ENCODE data around the gene LRP6. TPM values are rescaled to one million over a fixed set of nuclear protein-coding genes. Genes with fewer than 3 reads are reported as not detected.

Gene LRP6
- total RNA-seq, 2 experiments from 2014 or later = 5.2 to 8.1 TPM

DNA sequence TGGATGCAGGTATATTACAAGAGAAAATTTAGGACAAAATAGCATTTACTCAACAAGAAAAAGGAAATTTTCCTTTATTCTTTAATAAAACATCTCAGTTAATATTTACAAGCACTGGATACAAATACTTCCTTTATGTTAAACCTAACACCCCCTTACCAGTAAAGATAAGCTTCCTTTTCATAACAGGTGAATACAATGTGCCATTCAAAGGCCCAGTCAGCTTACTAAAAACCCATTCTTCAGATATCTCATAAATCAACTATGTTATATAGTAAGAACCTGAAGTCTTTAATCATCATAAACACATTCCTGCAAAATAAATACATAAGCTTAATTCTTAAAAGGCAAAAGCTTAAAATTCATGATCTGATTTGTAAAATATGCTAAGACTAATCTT lies 52.6 kb downstream of the LRP6 start:
- Histone ChIP-seq H2AFZ (ENCODE audit: low read length) (no peak overlapping the region), H3K9me2 (ENCODE audit: insufficient read depth, low read length) (no peaks in the 10 kb centered on the region), H3K9me3 (ENCODE audit: low read length) (no peaks in the 10 kb centered on the region), H3K4me1 (ENCODE audit: insufficient read depth, low read length, poor library complexity, severe bottlenecking) (peaks cover 16% of the 10 kb centered on the region), H3K27ac (ENCODE audit: low read depth, low read length, poor library complexity, severe bottlenecking) (no peak overlapping the region), H3K36me3 (ENCODE audit: insufficient read depth, low read length) (no peaks in the 10 kb centered on the region), H3K4me2 (ENCODE audit: low read length) (no peak overlapping the region), H4K20me1 (ENCODE audit: insufficient read depth, low read length) (no peaks in the 10 kb centered on the region), H3K79me2 (ENCODE audit: insufficient read depth, low read depth, low read length) (no peaks in the 10 kb centered on the region), H3K4me3 (ENCODE audit: low read depth, low read length, poor library complexity, severe bottlenecking) (no peak overlapping the region)
- intact Hi-C loops (cut with micrococcal nuclease; ENCODE audit: unreplicated experiment) = no loop called here
- TF ChIP-seq EZH2phosphoT487 (IDR thresholded peaks at IDR 0.05; ENCODE audit: borderline replicate concordance, low read depth, low read length) = no peak
- TF ChIP-seq, protein P1, sequence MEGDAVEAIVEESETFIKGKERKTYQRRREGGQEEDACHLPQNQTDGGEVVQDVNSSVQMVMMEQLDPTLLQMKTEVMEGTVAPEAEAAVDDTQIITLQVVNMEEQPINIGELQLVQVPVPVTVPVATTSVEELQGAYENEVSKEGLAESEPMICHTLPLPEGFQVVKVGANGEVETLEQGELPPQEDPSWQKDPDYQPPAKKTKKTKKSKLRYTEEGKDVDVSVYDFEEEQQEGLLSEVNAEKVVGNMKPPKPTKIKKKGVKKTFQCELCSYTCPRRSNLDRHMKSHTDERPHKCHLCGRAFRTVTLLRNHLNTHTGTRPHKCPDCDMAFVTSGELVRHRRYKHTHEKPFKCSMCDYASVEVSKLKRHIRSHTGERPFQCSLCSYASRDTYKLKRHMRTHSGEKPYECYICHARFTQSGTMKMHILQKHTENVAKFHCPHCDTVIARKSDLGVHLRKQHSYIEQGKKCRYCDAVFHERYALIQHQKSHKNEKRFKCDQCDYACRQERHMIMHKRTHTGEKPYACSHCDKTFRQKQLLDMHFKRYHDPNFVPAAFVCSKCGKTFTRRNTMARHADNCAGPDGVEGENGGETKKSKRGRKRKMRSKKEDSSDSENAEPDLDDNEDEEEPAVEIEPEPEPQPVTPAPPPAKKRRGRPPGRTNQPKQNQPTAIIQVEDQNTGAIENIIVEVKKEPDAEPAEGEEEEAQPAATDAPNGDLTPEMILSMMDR (conservative IDR thresholded peaks at IDR 0.05; ENCODE audit: low read length) = no peak
- DNase-seq (ENCODE audit: low spot score) = no peak
- BruUV-seq (replicated peaks) = no TSS peak
- POLR2A ChIA-PET = interaction anchor here (0.6 to 0.7 kb wide), 2 partner anchors 14 to 53 kb away, joined by 3 read pairs; no protein-coding TSS in a partner anchor
- CTCF ChIA-PET (ENCODE audit: unreplicated experiment) = no interaction called here

DNA sequence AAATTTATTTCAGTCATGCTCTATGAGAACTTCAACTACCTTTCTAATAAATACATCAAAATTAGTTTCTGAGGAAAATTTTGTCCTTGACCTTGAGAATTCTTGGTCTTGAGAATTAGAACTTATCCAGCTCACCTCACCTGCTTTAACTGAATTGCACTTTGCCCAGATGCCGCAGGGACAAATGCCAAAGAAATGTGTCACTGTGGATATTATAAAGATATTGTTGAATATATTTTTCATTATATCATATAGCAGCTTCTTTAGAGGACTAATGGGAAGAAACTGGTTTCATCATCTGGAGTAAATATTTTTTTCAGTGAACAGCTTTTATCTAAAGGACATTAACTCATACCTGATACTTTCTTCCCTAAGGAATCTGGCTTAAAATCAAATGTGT lies 54.1 kb downstream of the LRP6 start:
- H3K36me3 ChIP-seq (ENCODE audit: insufficient read depth, low read length) = no peaks in the 10 kb centered on the region
- peaks cover 16% of the 10 kb centered on the region for H3K4me1 ChIP-seq (ENCODE audit: insufficient read depth, low read length, poor library complexity, severe bottlenecking)
- POLR2A ChIA-PET = interaction anchor here (0.5 kb wide), 2 partner anchors 623 to 1713 kb away, joined by 3 to 4 read pairs; no protein-coding TSS in a partner anchor
- H3K4me3 ChIP-seq (ENCODE audit: low read depth, low read length, poor library complexity, severe bottlenecking) = no peak overlapping the region
- no peak overlapping the region for H3K4me2 ChIP-seq (ENCODE audit: low read length)
- DNase-seq (ENCODE audit: low spot score) = no peak
- BruUV-seq (replicated peaks) = no TSS peak
- intact Hi-C loops (cut with micrococcal nuclease; ENCODE audit: unreplicated experiment) = no loop called here
- H3K79me2 ChIP-seq (ENCODE audit: insufficient read depth, low read depth, low read length) = no peaks in the 10 kb centered on the region
- CTCF ChIA-PET (ENCODE audit: unreplicated experiment) = no interaction called here
- no peaks in the 10 kb centered on the region for H3K9me2 ChIP-seq (ENCODE audit: insufficient read depth, low read length)
- no peaks in the 10 kb centered on the region for H4K20me1 ChIP-seq (ENCODE audit: insufficient read depth, low read length)
- TF ChIP-seq, protein P1 (conservative IDR thresholded peaks at IDR 0.05; ENCODE audit: low read length) = no peak
- TF ChIP-seq EZH2phosphoT487 (IDR thresholded peaks at IDR 0.05; ENCODE audit: borderline replicate concordance, low read depth, low read length) = no peak
- H2AFZ ChIP-seq (ENCODE audit: low read length) = no peak overlapping the region
- no peaks in the 10 kb centered on the region for H3K9me3 ChIP-seq (ENCODE audit: low read length)
- no peak overlapping the region for H3K27ac ChIP-seq (ENCODE audit: low read depth, low read length, poor library complexity, severe bottlenecking)

DNA sequence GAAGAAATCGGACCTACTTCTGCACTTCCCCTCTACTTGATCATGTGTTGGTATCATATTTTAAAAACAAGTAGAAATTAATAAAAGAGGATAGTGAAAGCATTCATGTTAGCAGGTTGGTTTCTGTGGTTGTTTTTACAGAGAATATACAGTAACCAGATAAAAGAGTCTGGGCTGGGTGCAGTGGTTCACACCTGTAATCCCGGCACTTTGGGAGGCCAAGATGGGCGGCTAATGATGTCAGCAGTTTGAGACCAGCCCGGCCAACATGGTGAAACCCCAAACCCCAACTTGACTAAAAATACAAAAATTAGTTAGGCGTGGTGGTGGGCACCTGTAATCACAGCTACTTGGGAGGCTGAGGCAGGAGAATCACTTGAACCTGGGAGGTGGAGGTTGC lies 55.9 kb downstream of the LRP6 start:
- Histone ChIP-seq H3K36me3 (ENCODE audit: insufficient read depth, low read length) (no peaks in the 10 kb centered on the region), H2AFZ (ENCODE audit: low read length) (no peak overlapping the region), H3K4me1 (ENCODE audit: insufficient read depth, low read length, poor library complexity, severe bottlenecking) (peaks cover 11% of the 10 kb centered on the region), H4K20me1 (ENCODE audit: insufficient read depth, low read length) (no peaks in the 10 kb centered on the region), H3K79me2 (ENCODE audit: insufficient read depth, low read depth, low read length) (no peaks in the 10 kb centered on the region), H3K27ac (ENCODE audit: low read depth, low read length, poor library complexity, severe bottlenecking) (no peak overlapping the region), H3K9me3 (ENCODE audit: low read length) (no peaks in the 10 kb centered on the region), H3K9me2 (ENCODE audit: insufficient read depth, low read length) (no peaks in the 10 kb centered on the region), H3K4me2 (ENCODE audit: low read length) (no peak overlapping the region), H3K4me3 (ENCODE audit: low read depth, low read length, poor library complexity, severe bottlenecking) (no peak overlapping the region)
- DNase-seq (ENCODE audit: low spot score) = no peak
- TF ChIP-seq, protein P1 (conservative IDR thresholded peaks at IDR 0.05; ENCODE audit: low read length) = no peak
- no peak for TF ChIP-seq EZH2phosphoT487 (IDR thresholded peaks at IDR 0.05; ENCODE audit: borderline replicate concordance, low read depth, low read length)
- POLR2A ChIA-PET = no interaction called here
- intact Hi-C loops (cut with micrococcal nuclease; ENCODE audit: unreplicated experiment) = no loop called here
- CTCF ChIA-PET (ENCODE audit: unreplicated experiment) = no interaction called here
- BruUV-seq (replicated peaks) = no TSS peak
